H9 (cell line): ENCODE data around the gene SREK1IP1. TPM values are rescaled to one million over a fixed set of nuclear protein-coding genes. Genes with fewer than 3 reads are reported as not detected.

Source experiments
- DNase-seq: peaks from one replicate; pipeline ENCODE4 v3.0.0-alpha.2; 2017
- H2AFZ ChIP-seq: one replicate; pipeline ENCODE4 v1.6.1; 2013; ENCODE audit warnings: mild to moderate bottlenecking, low read length, control low read depth, moderate library complexity
- H2AK5ac ChIP-seq: 2 replicates; pipeline ENCODE4 v1.6.1; 2013; ENCODE audit warnings: low read length, control low read depth, mixed read lengths; ENCODE audit not compliant: insufficient read length
- H2BK120ac ChIP-seq: one replicate; pipeline ENCODE4 v1.6.1; 2013; ENCODE audit warnings: low read depth, mild to moderate bottlenecking, low read length, control low read depth, inconsistent platforms; ENCODE audit not compliant: poor library complexity, severe bottlenecking
- H2BK12ac ChIP-seq: 2 replicates; pipeline ENCODE4 v1.6.1; 2013; ENCODE audit warnings: low read length, control low read depth, mixed read lengths, low read depth; ENCODE audit not compliant: insufficient read length
- H2BK15ac ChIP-seq: 2 replicates; pipeline ENCODE4 v1.6.1; 2013; ENCODE audit warnings: low read depth, low read length, control low read depth
- H2BK20ac ChIP-seq: one replicate; pipeline ENCODE4 v1.6.1; 2013; ENCODE audit warnings: low read depth, mild to moderate bottlenecking, low read length, control low read depth, inconsistent platforms; ENCODE audit not compliant: poor library complexity, severe bottlenecking
- H2BK5ac ChIP-seq: 2 replicates; pipeline ENCODE4 v1.6.1; 2013; ENCODE audit warnings: low read length, control low read depth, mixed read lengths; ENCODE audit not compliant: insufficient read length
- H3K14ac ChIP-seq: 2 replicates; pipeline ENCODE4 v1.6.1; 2013; ENCODE audit warnings: low read length, control low read depth; ENCODE audit not compliant: insufficient read depth
- H3K18ac ChIP-seq: 2 replicates; pipeline ENCODE4 v1.6.1; 2013; ENCODE audit warnings: low read depth, mild to moderate bottlenecking, mixed read lengths, low read length, control low read depth; ENCODE audit not compliant: insufficient read length
- H3K23ac ChIP-seq: 2 replicates; pipeline ENCODE4 v1.6.1; 2013; ENCODE audit warnings: low read length, control low read depth, mixed read lengths, low read depth; ENCODE audit not compliant: insufficient read length
- H3K23me2 ChIP-seq: 2 replicates; pipeline ENCODE4 v1.6.1; 2013; ENCODE audit warnings: low read depth, mild to moderate bottlenecking, mixed read lengths, low read length, control low read depth; ENCODE audit not compliant: insufficient read length, poor library complexity, severe bottlenecking
- H3K27ac ChIP-seq: 2 replicates; pipeline ENCODE4 v1.5.1; 2013; ENCODE audit warnings: low read length, control low read depth, mixed read lengths, low read depth; ENCODE audit not compliant: insufficient read length
- H3K27me3 ChIP-seq: 2 replicates; pipeline ENCODE4 v1.6.1; 2013; ENCODE audit warnings: low read length, control low read depth, inconsistent platforms; ENCODE audit not compliant: insufficient read depth
- H3K4ac ChIP-seq: 2 replicates; pipeline ENCODE4 v1.6.1; 2013; ENCODE audit warnings: low read depth, mild to moderate bottlenecking, control low read depth, inconsistent platforms, low read length, moderate library complexity
- H3K4me1 ChIP-seq: 2 replicates; pipeline ENCODE4 v1.6.1; 2013; ENCODE audit warnings: low read length, control low read depth, inconsistent platforms; ENCODE audit not compliant: insufficient read depth
- H3K4me2 ChIP-seq: 2 replicates; pipeline ENCODE4 v1.6.1; 2013; ENCODE audit warnings: low read length, control low read depth, mixed read lengths; ENCODE audit not compliant: insufficient read length, insufficient read depth
- H3K56ac ChIP-seq: 2 replicates; pipeline ENCODE4 v1.6.1; 2013; ENCODE audit warnings: low read depth, mild to moderate bottlenecking, mixed read lengths, low read length, control low read depth; ENCODE audit not compliant: insufficient read length
- H3K79me1 ChIP-seq: 2 replicates; pipeline ENCODE4 v1.6.1; 2013; ENCODE audit warnings: low read depth, mild to moderate bottlenecking, moderate library complexity, low read length, control low read depth, inconsistent platforms; ENCODE audit not compliant: insufficient read depth, poor library complexity, severe bottlenecking
- H3K79me2 ChIP-seq: 2 replicates; pipeline ENCODE4 v1.6.1; 2013; ENCODE audit warnings: low read length, control low read depth, inconsistent platforms; ENCODE audit not compliant: insufficient read depth
- H3K9ac ChIP-seq: 2 replicates; pipeline ENCODE4 v1.6.1; 2013; ENCODE audit warnings: low read length, control low read depth, mixed read lengths; ENCODE audit not compliant: insufficient read length; ENCODE audit errors: extremely low read depth
- H3K9me3 ChIP-seq: one replicate; pipeline ENCODE4 v1.6.1; 2013; ENCODE audit warnings: low read depth, low read length, inconsistent platforms; ENCODE audit not compliant: control insufficient read depth
- H3T11ph ChIP-seq: one replicate; pipeline ENCODE4 v1.6.1; 2013; ENCODE audit warnings: mild to moderate bottlenecking, low read length, control low read depth, inconsistent platforms
- H4K20me1 ChIP-seq: one replicate; pipeline ENCODE4 v1.6.1; 2013; ENCODE audit not compliant: control insufficient read depth, insufficient read length, insufficient read depth
- H4K5ac ChIP-seq: 2 replicates; pipeline ENCODE4 v1.6.1; 2013; ENCODE audit warnings: low read depth, mild to moderate bottlenecking, mixed read lengths, low read length, control low read depth; ENCODE audit not compliant: insufficient read length
- H4K8ac ChIP-seq: replicated peaks from 2 replicates; pipeline ENCODE4 v1.6.1; 2013; ENCODE audit warnings: low read length, control low read depth, mixed read lengths, low read depth; ENCODE audit not compliant: insufficient read length
- H4K91ac ChIP-seq: 2 replicates; pipeline ENCODE4 v1.6.1; 2013; ENCODE audit warnings: low read depth, mild to moderate bottlenecking, moderate library complexity, mixed read lengths, low read length, control low read depth; ENCODE audit not compliant: insufficient read length
- H3K27ac Mint-ChIP-seq, 3 experiments: 2 replicates in 2 of 3; 3 replicates in 1 of 3; pipeline ENCODE4 v1.8.0; 2020 to 2021; ENCODE audit warnings: mixed read lengths in 3 of 3, mild to moderate bottlenecking in 1 of 3, moderate library complexity in 1 of 3
- H3K27me3 Mint-ChIP-seq: 2 replicates; pipeline ENCODE4 v1.8.0; 2021; ENCODE audit warnings: low read depth, mild to moderate bottlenecking, moderate library complexity, mixed read lengths
- H3K36me3 Mint-ChIP-seq, 3 experiments: 2 replicates in 2 of 3; 3 replicates in 1 of 3; pipeline ENCODE4 v1.8.0; 2020 to 2021; ENCODE audit warnings: low read depth in 3 of 3, mixed read lengths in 3 of 3; ENCODE audit not compliant: insufficient read depth in 1 of 3
- H3K4me1 Mint-ChIP-seq, 2 experiments: 2 replicates each; pipeline ENCODE4 v1.8.0; 2020; ENCODE audit warnings: mixed read lengths in 2 of 2
- H3K4me3 Mint-ChIP-seq, 2 experiments: 2 replicates in 1 of 2; 3 replicates in 1 of 2; pipeline ENCODE4 v1.8.0; 2020 to 2021; ENCODE audit warnings: mild to moderate bottlenecking in 2 of 2, mixed read lengths in 2 of 2, moderate library complexity in 1 of 2
- H3K9me3 Mint-ChIP-seq, 2 experiments: 2 replicates in 1 of 2; 3 replicates in 1 of 2; pipeline ENCODE4 v1.8.0; 2020; ENCODE audit warnings: mild to moderate bottlenecking in 2 of 2, mixed read lengths in 2 of 2, moderate library complexity in 1 of 2
- WGBS: extraction: QIAGEN DNeasy Blood & Tissue Kit; methylation state at CpG from one replicate; pipeline ENCODE4 v1.1.7; 2013; ENCODE audit warnings: missing lambda C conversion rate, low lambda C conversion rate, mixed read lengths; ENCODE audit not compliant: insufficient read length; ENCODE audit errors: extremely low coverage; 5-methylcytosine and 5-hydroxymethylcytosine counted together
- total RNA-seq: library from RNA; stranded (reverse); gene quantifications from 2 replicates; pipeline ENCODE4 v1.2.1, GENCODE V29; 2021
- TF ChIP-seq, protein P1 (sequence below): fragments of 200-600 bp; sonication (generic); conservative IDR thresholded peaks from 3 replicates; pipeline ENCODE4 v1.8.0; 2021; ENCODE audit warnings: antibody characterized with exemption, mild to moderate bottlenecking

Gene SREK1IP1
- total RNA-seq, 1 experiment from 2014 or later, result 28.6 TPM

DNA sequence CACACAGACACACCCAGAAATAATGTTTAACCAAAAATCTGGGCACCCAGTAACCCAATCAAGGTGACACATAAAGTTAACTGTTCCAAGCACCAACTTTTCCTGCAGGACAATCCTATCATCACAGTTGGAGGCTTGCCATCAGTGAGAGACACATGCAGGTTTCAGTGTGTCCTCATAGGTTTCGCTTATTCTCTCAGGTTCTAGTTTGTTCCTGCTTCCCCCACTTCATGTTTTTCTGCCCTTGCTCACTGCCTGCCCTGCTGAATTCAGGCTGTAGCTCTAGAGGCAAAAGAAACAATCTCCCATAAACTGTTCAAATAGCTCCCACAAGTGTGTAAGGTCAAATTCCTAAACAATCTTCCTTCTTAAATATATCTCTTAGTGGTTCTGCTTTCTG lies 98.2 kb downstream of the SREK1IP1 start:
- Mint-ChIP-seq H3K4me1 (peaks cover 0 to 7% of the 10 kb centered on the region in 2 experiments; a peak in 3 of 4 replicates), H3K4me3 (no peak overlapping the region), H3K9me3 (no peaks in the 10 kb centered on the region), H3K36me3 (no peaks in the 10 kb centered on the region), H3K27me3 (no peaks in the 10 kb centered on the region), H3K27ac (no peak overlapping the region)
- Histone ChIP-seq H4K91ac (no peak overlapping the region), H3K79me1 (no peaks in the 10 kb centered on the region), H3K4ac (no peak overlapping the region), H3K23ac (no peak overlapping the region), H3K23me2 (no peaks in the 10 kb centered on the region), H3K14ac (no peak overlapping the region), H3K18ac (no peak overlapping the region), H3K79me2 (no peaks in the 10 kb centered on the region), H2AK5ac (no peak overlapping the region), H3K9me3 (no peaks in the 10 kb centered on the region), H3K56ac (no peak overlapping the region), H2BK15ac (no peak overlapping the region), H4K20me1 (no peaks in the 10 kb centered on the region), H4K8ac (no peak overlapping the region), H3K9ac (no peak overlapping the region), H3K27ac (no peak overlapping the region), H4K5ac (no peak overlapping the region), H2BK12ac (no peak overlapping the region), H3K4me2 (no peak overlapping the region), H2BK20ac (no peak overlapping the region), H2BK5ac (no peak overlapping the region), H3T11ph (no peak overlapping the region), H2AFZ (no peak overlapping the region), H3K27me3 (no peaks in the 10 kb centered on the region), H2BK120ac (no peak overlapping the region), H3K4me1 (no peaks in the 10 kb centered on the region; the same call in 1 of the 2 replicates)
- no CpG with 5 or more reads among the region's 1 CpG for WGBS
- TF ChIP-seq, protein P1, sequence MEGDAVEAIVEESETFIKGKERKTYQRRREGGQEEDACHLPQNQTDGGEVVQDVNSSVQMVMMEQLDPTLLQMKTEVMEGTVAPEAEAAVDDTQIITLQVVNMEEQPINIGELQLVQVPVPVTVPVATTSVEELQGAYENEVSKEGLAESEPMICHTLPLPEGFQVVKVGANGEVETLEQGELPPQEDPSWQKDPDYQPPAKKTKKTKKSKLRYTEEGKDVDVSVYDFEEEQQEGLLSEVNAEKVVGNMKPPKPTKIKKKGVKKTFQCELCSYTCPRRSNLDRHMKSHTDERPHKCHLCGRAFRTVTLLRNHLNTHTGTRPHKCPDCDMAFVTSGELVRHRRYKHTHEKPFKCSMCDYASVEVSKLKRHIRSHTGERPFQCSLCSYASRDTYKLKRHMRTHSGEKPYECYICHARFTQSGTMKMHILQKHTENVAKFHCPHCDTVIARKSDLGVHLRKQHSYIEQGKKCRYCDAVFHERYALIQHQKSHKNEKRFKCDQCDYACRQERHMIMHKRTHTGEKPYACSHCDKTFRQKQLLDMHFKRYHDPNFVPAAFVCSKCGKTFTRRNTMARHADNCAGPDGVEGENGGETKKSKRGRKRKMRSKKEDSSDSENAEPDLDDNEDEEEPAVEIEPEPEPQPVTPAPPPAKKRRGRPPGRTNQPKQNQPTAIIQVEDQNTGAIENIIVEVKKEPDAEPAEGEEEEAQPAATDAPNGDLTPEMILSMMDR, result no peak
- DNase-seq, result no peak

Other genes starting within 250 kb of the SREK1IP1 start
- 5.0 and 5.4 TPM in 2 replicates for gene SHISAL2B, start 78.2 kb downstream of the SREK1IP1 start, total RNA-seq
- gene CWC27, start 239 bp upstream of the SREK1IP1 start, total RNA-seq, result 41.9 TPM in 2 replicates